ENCODE results near the gene ARHGEF40. TPM values are rescaled to one million over a fixed set of nuclear protein-coding genes. Genes with fewer than 3 reads are reported as not detected.
A peak's percentile ranks its signal among the peaks of the same experiment; 100 is the strongest.

Gene ARHGEF40
- 10 to 100 TPM in 2 of 4 donors, 1 to 10 TPM in 2; 2.2 to 26.1 (median 7.2) TPM for polyA plus RNA-seq
- long read RNA-seq, donor 1, result 0 reads
- long read RNA-seq, donor 2, full-length matches to known transcripts, result 2 of 7 reads
- long read RNA-seq, donor 2, partial matches to known transcripts, result 5 of 7 reads
- long read RNA-seq, donor 2, other reads (novel, unspliced or antisense), result 0 of 7 reads
- long read RNA-seq, donor 3, result 0 reads
- long read RNA-seq, donor 4, result 0 reads
- long read RNA-seq, donor 5, result 0 reads
- long read RNA-seq, donor 6, partial matches to known transcripts, result 11 of 11 reads
- long read RNA-seq, donor 6, other reads (novel, unspliced or antisense), result 0 of 11 reads
- long read RNA-seq, donor 7, result 0 reads
- long read RNA-seq, donor 8, partial matches to known transcripts, result 11 of 11 reads
- long read RNA-seq, donor 8, other reads (novel, unspliced or antisense), result 0 of 11 reads
- long read RNA-seq, donor 9, partial matches to known transcripts, result 6 of 7 reads
- long read RNA-seq, donor 9, other reads (novel, unspliced or antisense), result 0 of 7 reads
- long read RNA-seq, donor 10, partial matches to known transcripts, result 60 of 62 reads
- long read RNA-seq, donor 10, other reads (novel, unspliced or antisense), result 0 of 62 reads

DNA sequence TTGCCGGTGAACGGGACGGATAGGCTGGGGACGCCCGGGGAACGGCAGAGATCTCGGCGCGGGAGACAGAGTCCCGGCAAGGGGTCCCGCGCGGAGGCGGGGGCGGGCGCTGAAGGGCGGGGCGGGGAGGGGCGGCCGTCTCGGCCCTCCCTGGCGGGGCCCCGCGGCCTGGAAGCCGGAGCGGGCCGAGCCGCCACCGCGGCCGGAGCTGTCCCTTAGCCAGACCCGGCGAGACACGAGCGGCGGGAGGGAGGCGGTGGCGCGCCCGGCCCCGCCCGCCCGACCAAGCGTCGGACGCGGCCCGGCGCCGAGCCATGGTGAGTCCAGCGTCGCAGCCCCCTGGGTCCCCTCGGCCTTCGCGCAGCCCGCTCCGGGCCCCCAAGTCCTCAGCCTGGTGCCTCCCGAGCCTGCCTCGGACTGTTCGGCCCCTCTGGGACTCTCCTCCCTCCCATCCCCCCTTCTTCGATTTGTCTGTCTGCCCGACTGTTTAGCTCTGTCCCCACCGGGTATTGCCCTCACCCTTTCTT lies at the start of gene ARHGEF40:
Gene ARHGEF40 (plus strand): TSS at position 222 of the 527 bp plus-strand sequence. CDS start 93 bp downstream, at position 315.
- H3K27ac ChIP-seq (ENCODE audit: low read depth in 1 of 3, low read length in 2 of 3), result peak within 1 kb of the TSS; percentile 57 to 88 (median 85)
- H3K9me3 ChIP-seq (ENCODE audit: control insufficient read depth in 2 of 2, insufficient read depth in 1 of 2, low read depth in 1 of 2, low read length in 1 of 2), result no peaks in the 10 kb centered on the region
- peaks cover 0 to 11% (median 0%) of the 10 kb centered on the region in 3 donors for H3K27me3 ChIP-seq (ENCODE audit: control insufficient read depth in 3 of 3, insufficient read depth in 3 of 3, low read length in 3 of 3)
- no peak for FAIRE-seq
- DNase-seq, result peak; percentile 37 to 73
- peaks cover 0 to 14% (median 4%) of the 10 kb centered on the region in 3 donors for H3K4me1 ChIP-seq (ENCODE audit: control insufficient read depth in 3 of 3, insufficient read depth in 2 of 3, low read depth in 1 of 3, low read length in 2 of 3)
- peak within 1 kb of the TSS; percentile 67 to 85 (median 68) for H3K4me3 ChIP-seq (ENCODE audit: low read depth in 1 of 3, low read length in 3 of 3)
- H3K36me3 ChIP-seq (ENCODE audit: control insufficient read depth in 3 of 3, insufficient read depth in 2 of 3, low read depth in 1 of 3, low read length in 3 of 3), result peaks cover 0 to 24% (median 2%) of the 10 kb centered on the region in 3 donors
- 0 to 1% (median 0%) methylated on average over 19 to 63 of the region's 63 CpGs for WGBS, 3 donors

GRCh38 chr14:21020977-21021545 lies 49.0 kb upstream of the ARHGEF40 start:
- no peak overlapping the region for H3K27ac ChIP-seq (ENCODE audit: low read depth in 1 of 3, low read length in 2 of 3)
- H3K9me3 ChIP-seq (ENCODE audit: control insufficient read depth in 2 of 2, insufficient read depth in 1 of 2, low read depth in 1 of 2, low read length in 1 of 2), result no peaks in the 10 kb centered on the region
- H3K4me1 ChIP-seq (ENCODE audit: control insufficient read depth in 3 of 3, insufficient read depth in 2 of 3, low read depth in 1 of 3, low read length in 2 of 3), result peaks cover 0 to 16% (median 2%) of the 10 kb centered on the region in 3 donors
- DNase-seq (no peak), FAIRE-seq (no peak)
- WGBS, 3 donors, result 84 to 87% (median 84%) methylated on average over 5 of the region's 5 CpGs
- H3K36me3 ChIP-seq (ENCODE audit: control insufficient read depth in 3 of 3, insufficient read depth in 2 of 3, low read depth in 1 of 3, low read length in 3 of 3), result peaks cover 2 to 51% (median 5%) of the 10 kb centered on the region in 3 donors
- H3K4me3 ChIP-seq (ENCODE audit: low read depth in 1 of 3, low read length in 3 of 3), result no peak overlapping the region
- no peaks in the 10 kb centered on the region for H3K27me3 ChIP-seq (ENCODE audit: control insufficient read depth in 3 of 3, insufficient read depth in 3 of 3, low read length in 3 of 3)

- H3K4me1 ChIP-seq (ENCODE audit: control insufficient read depth in 3 of 3, insufficient read depth in 2 of 3, low read depth in 1 of 3, low read length in 2 of 3), result peaks cover 0 to 16% (median 2%) of the 10 kb centered on the region in 3 donors
- no peak overlapping the region for H3K4me3 ChIP-seq (ENCODE audit: low read depth in 1 of 3, low read length in 3 of 3)
- FAIRE-seq, result no peak
- 82 to 86% (median 83%) methylated on average over 5 of the region's 5 CpGs for WGBS, 3 donors
- H3K36me3 ChIP-seq (ENCODE audit: control insufficient read depth in 3 of 3, insufficient read depth in 2 of 3, low read depth in 1 of 3, low read length in 3 of 3), result peaks cover 2 to 41% (median 3%) of the 10 kb centered on the region in 3 donors
- H3K27ac ChIP-seq (ENCODE audit: low read depth in 1 of 3, low read length in 2 of 3), result no peak overlapping the region
- no peak for DNase-seq
- H3K9me3 ChIP-seq (ENCODE audit: control insufficient read depth in 2 of 2, insufficient read depth in 1 of 2, low read depth in 1 of 2, low read length in 1 of 2), result no peaks in the 10 kb centered on the region
- no peaks in the 10 kb centered on the region for H3K27me3 ChIP-seq (ENCODE audit: control insufficient read depth in 3 of 3, insufficient read depth in 3 of 3, low read length in 3 of 3)
Observed at GRCh38 chr14:21022686-21023085, 47.4 kb upstream of the ARHGEF40 start.

DNA sequence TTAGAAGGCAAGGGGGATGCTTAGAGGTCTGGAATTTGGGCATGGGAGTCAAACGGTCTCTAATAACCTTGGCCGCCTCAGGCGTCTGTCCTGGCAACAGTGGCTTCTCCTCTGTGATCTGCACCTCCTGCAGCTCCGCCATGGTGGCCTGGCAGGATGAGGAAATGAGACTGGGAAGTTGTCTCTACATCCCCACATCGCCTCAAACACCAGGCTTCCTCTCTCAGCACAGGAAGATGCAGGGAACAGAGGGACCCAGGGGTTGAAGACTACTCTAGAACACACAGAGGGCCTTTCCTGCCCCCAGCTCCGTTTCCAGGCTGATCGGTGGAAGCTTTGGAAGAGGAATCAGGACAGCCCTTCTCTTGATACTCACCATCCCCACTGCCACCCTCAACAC lies 46.9 kb upstream of the ARHGEF40 start:
- WGBS, 3 donors, result 49 to 75% (median 69%) methylated on average over 7 of the region's 7 CpGs
- Histone ChIP-seq H3K9me3 (ENCODE audit: control insufficient read depth in 2 of 2, insufficient read depth in 1 of 2, low read depth in 1 of 2, low read length in 1 of 2) (no peaks in the 10 kb centered on the region), H3K4me1 (ENCODE audit: control insufficient read depth in 3 of 3, insufficient read depth in 2 of 3, low read depth in 1 of 3, low read length in 2 of 3) (peaks cover 0 to 16% (median 2%) of the 10 kb centered on the region in 3 donors), H3K27me3 (ENCODE audit: control insufficient read depth in 3 of 3, insufficient read depth in 3 of 3, low read length in 3 of 3) (no peaks in the 10 kb centered on the region), H3K36me3 (ENCODE audit: control insufficient read depth in 3 of 3, insufficient read depth in 2 of 3, low read depth in 1 of 3, low read length in 3 of 3) (peaks cover 2 to 36% (median 3%) of the 10 kb centered on the region in 3 donors), H3K4me3 (ENCODE audit: low read depth in 1 of 3, low read length in 3 of 3) (no peak overlapping the region), H3K27ac (ENCODE audit: low read depth in 1 of 3, low read length in 2 of 3) (peak overlapping the region in 1 of 3 donors; percentile 1)
- DNase-seq (no peak), FAIRE-seq (no peak)

DNA sequence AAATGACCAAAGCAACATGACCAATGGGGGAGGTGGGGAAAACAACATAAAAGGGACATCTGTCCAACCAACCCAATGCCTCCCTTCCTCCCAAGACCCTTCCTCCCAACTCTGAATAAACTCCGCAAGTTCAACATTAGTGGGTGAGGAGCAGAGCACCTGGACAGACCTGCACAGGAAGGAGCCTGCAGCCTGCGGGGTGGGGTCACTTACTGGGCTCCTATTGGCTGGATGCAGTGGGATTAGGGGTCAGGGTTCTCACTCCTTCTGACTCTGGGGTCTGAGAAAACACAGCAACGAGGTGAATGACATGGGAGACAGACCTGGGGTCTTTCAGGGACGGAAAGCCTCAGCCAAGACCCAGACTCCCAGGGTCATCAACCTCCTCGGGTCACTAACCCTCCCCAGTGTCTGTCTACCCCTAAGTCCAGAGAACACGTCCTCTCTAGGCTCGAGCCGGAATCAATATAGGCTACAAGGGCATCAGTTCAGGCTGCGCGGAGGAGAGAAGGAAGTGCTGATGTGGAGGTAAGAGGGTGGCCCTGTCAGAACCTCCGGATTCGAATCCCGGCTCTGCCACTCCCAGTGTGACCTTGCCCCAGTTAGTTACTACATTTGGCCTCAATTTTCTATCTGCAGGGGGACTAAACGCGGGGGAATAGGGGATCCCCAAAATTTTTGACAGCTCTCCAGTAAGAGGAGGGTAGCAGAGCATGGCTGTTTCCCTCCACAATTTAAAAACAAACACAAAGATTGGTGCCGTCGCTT lies 46.1 kb upstream of the ARHGEF40 start:
- WGBS, 3 donors, result 10 to 22% (median 20%) methylated on average over 17 of the region's 17 CpGs
- no peaks in the 10 kb centered on the region for H3K27me3 ChIP-seq (ENCODE audit: control insufficient read depth in 3 of 3, insufficient read depth in 3 of 3, low read length in 3 of 3)
- FAIRE-seq, result no peak
- peak overlapping the region in 2 of 3 donors; percentile 46 to 63 for H3K27ac ChIP-seq (ENCODE audit: low read depth in 1 of 3, low read length in 2 of 3)
- peaks cover 0 to 28% (median 2%) of the 10 kb centered on the region in 3 donors for H3K36me3 ChIP-seq (ENCODE audit: control insufficient read depth in 3 of 3, insufficient read depth in 2 of 3, low read depth in 1 of 3, low read length in 3 of 3)
- DNase-seq, result peak; percentile 42 to 59
- H3K4me1 ChIP-seq (ENCODE audit: control insufficient read depth in 3 of 3, insufficient read depth in 2 of 3, low read depth in 1 of 3, low read length in 2 of 3), result peaks cover 0 to 13% (median 2%) of the 10 kb centered on the region in 3 donors
- no peaks in the 10 kb centered on the region for H3K9me3 ChIP-seq (ENCODE audit: control insufficient read depth in 2 of 2, insufficient read depth in 1 of 2, low read depth in 1 of 2, low read length in 1 of 2)
- H3K4me3 ChIP-seq (ENCODE audit: low read depth in 1 of 3, low read length in 3 of 3), result peak overlapping the region; percentile 68 to 75 (median 68)

GRCh38 chr14:21024585-21025370 lies 45.3 kb upstream of the ARHGEF40 start, which contains the start of gene NDRG2:
NDRG2 (minus strand) TSS chr14:21025061; CDS start chr14:21023315, 1,746 bp downstream.
- no peaks in the 10 kb centered on the region for H3K27me3 ChIP-seq (ENCODE audit: control insufficient read depth in 3 of 3, insufficient read depth in 3 of 3, low read length in 3 of 3)
- 1% methylated on average over 55 to 72 of the region's 72 CpGs for WGBS, 3 donors
- H3K4me3 ChIP-seq (ENCODE audit: low read depth in 1 of 3, low read length in 3 of 3), result peak within 1 kb of the TSS; percentile 68 to 75 (median 68)
- no peaks in the 10 kb centered on the region for H3K9me3 ChIP-seq (ENCODE audit: control insufficient read depth in 2 of 2, insufficient read depth in 1 of 2, low read depth in 1 of 2, low read length in 1 of 2)
- DNase-seq (peak; percentile 75 to 89), FAIRE-seq (no peak)
- peak within 1 kb of the TSS; percentile 54 to 89 (median 55) for H3K27ac ChIP-seq (ENCODE audit: low read depth in 1 of 3, low read length in 2 of 3)
- H3K36me3 ChIP-seq (ENCODE audit: control insufficient read depth in 3 of 3, insufficient read depth in 2 of 3, low read depth in 1 of 3, low read length in 3 of 3), result peaks cover 0 to 23% (median 2%) of the 10 kb centered on the region in 3 donors
- peaks cover 0 to 13% (median 2%) of the 10 kb centered on the region in 3 donors for H3K4me1 ChIP-seq (ENCODE audit: control insufficient read depth in 3 of 3, insufficient read depth in 2 of 3, low read depth in 1 of 3, low read length in 2 of 3)
